ENCODE results near the gene NT5DC1. TPM values are rescaled to one million over a fixed set of nuclear protein-coding genes. Genes with fewer than 3 reads are reported as not detected.
"Not testable (repeated sequence)": the region's sequence is repeated elsewhere in the genome, so short reads cannot be mapped to it uniquely, and the experiment has no call there.

NT5DC1 gene
- total and polyA plus RNA-seq, 10 donors, result 7.4 to 47.5 (median 13.6) TPM

DNA sequence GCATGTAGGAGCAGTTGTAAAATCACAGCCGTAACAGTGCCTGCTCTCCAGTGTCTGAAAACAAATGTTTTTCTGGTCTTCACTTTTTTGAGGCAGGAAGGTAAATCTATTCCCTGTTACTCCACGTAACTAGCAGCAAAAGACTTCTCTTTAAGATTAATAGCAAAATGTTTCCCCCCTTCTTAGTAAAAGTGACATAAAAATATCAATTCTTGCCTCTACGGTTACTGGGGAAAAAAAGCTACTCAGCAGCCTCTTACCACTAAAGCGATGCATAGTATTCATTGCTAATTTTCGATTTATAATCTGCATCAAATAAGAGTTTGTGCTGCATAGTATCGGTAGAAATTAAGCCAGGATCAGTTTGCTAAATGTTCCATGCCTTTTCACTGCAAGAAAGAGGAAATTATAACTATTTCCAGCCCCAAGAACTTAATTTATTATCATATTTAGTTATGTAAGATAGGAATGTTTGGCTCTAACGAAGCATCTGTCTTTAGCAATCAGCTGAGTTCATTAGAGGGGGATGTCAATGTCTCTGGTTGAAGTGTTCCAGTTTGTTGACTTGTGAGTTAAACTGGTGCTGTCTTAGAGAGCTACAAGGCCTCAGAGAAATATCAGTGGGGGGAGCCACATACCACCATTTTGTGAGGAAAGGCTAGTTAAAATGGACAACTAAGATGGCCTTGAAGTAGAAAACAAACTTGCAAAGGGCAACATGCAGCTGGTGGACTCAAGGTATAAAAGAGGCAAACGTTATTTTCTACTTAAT, 179.7 kb downstream of the NT5DC1 start:
- H3K27ac ChIP-seq, result peak overlapping the region; percentile 88 to 100 (median 99)
- no peaks in the 10 kb centered on the region for H3K27me3 ChIP-seq (replicated peaks in 1 of 7)
- intact Hi-C loops (cut with DNase I; ENCODE audit: low total_unique reads), result loop anchor here (5.0 kb wide), 1 partner anchor 252 kb away; no protein-coding TSS in a partner anchor
- H3K9me3 ChIP-seq, result no peaks in the 10 kb centered on the region
- no peak for DNase-seq
- peak overlapping the region; percentile 50 to 91 (median 81) for H3K4me3 ChIP-seq
- TF ChIP-seq, protein P1, sequence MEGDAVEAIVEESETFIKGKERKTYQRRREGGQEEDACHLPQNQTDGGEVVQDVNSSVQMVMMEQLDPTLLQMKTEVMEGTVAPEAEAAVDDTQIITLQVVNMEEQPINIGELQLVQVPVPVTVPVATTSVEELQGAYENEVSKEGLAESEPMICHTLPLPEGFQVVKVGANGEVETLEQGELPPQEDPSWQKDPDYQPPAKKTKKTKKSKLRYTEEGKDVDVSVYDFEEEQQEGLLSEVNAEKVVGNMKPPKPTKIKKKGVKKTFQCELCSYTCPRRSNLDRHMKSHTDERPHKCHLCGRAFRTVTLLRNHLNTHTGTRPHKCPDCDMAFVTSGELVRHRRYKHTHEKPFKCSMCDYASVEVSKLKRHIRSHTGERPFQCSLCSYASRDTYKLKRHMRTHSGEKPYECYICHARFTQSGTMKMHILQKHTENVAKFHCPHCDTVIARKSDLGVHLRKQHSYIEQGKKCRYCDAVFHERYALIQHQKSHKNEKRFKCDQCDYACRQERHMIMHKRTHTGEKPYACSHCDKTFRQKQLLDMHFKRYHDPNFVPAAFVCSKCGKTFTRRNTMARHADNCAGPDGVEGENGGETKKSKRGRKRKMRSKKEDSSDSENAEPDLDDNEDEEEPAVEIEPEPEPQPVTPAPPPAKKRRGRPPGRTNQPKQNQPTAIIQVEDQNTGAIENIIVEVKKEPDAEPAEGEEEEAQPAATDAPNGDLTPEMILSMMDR (IDR thresholded peaks at IDR 0.05 in 8 of 11, conservative IDR thresholded peaks at IDR 0.05 in 3 of 11), result no peak
- TF ChIP-seq POLR2AphosphoS5 (IDR thresholded peaks at IDR 0.05) (no peak), POLR2A (IDR thresholded peaks at IDR 0.05) (no peak)
- 10 to 15% (median 14%) methylated on average over 8 of the region's 8 CpGs for WGBS, 5 donors
- peaks cover 34 to 78% (median 52%) of the 10 kb centered on the region in 6 donors for H3K4me1 ChIP-seq
- peaks cover 0 to 20% (median 6%) of the 10 kb centered on the region in 6 donors for H3K36me3 ChIP-seq

DNA sequence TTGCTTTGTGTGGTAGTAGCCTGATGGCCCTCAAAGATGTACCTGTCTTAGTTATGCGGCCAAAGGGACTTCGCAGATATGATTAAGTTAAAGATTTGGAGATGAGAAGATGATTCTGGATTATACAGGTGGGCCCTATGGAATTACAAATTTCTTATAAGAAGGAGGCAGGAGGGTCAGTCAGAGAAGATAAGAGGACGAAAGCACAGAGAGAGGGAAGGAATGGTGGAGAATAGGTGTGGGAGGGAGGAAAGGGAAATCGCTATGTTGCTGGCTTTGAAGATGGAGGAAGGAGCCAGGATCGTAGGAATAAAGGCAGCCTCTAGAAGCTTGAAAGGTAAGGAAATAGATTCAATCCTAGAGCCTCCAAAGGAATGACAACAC, 180.3 kb downstream of the NT5DC1 start:
- Histone ChIP-seq H3K27me3 (replicated peaks in 1 of 7) (no peaks in the 10 kb centered on the region), H3K36me3 (peaks cover 0 to 15% (median 5%) of the 10 kb centered on the region in 6 donors), H3K4me3 (peak overlapping the region in 4 of 8 donors; percentile 63 to 91 (median 85)), H3K4me1 (peaks cover 29 to 72% (median 47%) of the 10 kb centered on the region in 6 donors), H3K9me3 (no peaks in the 10 kb centered on the region), H3K27ac (peak overlapping the region; percentile 88 to 100 (median 99))
- intact Hi-C loops (cut with DNase I; ENCODE audit: low total_unique reads), result loop anchor here (5.0 kb wide), 1 partner anchor 251 kb away; no protein-coding TSS in a partner anchor
- TF ChIP-seq POLR2AphosphoS5 (IDR thresholded peaks at IDR 0.05), result no peak
- TF ChIP-seq, protein P1 (IDR thresholded peaks at IDR 0.05 in 8 of 11, conservative IDR thresholded peaks at IDR 0.05 in 3 of 11), result no peak
- TF ChIP-seq POLR2A (IDR thresholded peaks at IDR 0.05), result no peak
- no peak for DNase-seq
- WGBS, 5 donors, result 83 to 90% (median 88%) methylated on average over 5 of the region's 5 CpGs

DNA sequence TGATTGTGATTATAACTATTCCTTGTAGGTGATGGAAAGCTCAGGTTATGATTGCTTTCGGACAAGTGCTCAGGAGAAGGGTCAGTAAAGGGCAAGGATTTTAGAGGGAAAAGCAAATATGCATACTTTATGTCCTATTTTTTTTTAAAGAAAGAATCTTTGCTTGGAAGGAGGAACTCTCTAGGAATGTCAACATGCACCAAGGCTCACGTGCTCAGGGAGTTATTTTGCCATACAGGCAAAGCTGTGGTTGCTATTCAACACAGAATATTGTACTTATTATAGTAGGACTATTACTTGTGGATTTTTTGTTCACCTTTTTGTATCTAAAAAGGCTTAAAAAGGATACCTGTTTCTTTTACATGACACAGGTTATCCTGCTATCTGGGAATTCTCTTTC, 182.0 kb downstream of the NT5DC1 start:
- H3K36me3 ChIP-seq, result peaks cover 0 to 10% (median 5%) of the 10 kb centered on the region in 6 donors
- intact Hi-C loops (cut with DNase I; ENCODE audit: low total_unique reads), result loop anchor here (5.0 kb wide), 1 partner anchor 250 kb away; no protein-coding TSS in a partner anchor
- H3K4me1 ChIP-seq, result peaks cover 23 to 68% (median 31%) of the 10 kb centered on the region in 6 donors
- 74 to 86% (median 81%) methylated on average over 2 of the region's 2 CpGs for WGBS, 5 donors
- TF ChIP-seq, protein P1 (IDR thresholded peaks at IDR 0.05 in 8 of 11, conservative IDR thresholded peaks at IDR 0.05 in 3 of 11), result no peak
- no peak for TF ChIP-seq POLR2AphosphoS5 (IDR thresholded peaks at IDR 0.05)
- no peak for TF ChIP-seq POLR2A (IDR thresholded peaks at IDR 0.05)
- H3K27ac ChIP-seq, result no peak overlapping the region
- DNase-seq, result no peak
- no peaks in the 10 kb centered on the region for H3K9me3 ChIP-seq
- no peak overlapping the region for H3K4me3 ChIP-seq
- H3K27me3 ChIP-seq (replicated peaks in 1 of 7), result no peaks in the 10 kb centered on the region

DNA sequence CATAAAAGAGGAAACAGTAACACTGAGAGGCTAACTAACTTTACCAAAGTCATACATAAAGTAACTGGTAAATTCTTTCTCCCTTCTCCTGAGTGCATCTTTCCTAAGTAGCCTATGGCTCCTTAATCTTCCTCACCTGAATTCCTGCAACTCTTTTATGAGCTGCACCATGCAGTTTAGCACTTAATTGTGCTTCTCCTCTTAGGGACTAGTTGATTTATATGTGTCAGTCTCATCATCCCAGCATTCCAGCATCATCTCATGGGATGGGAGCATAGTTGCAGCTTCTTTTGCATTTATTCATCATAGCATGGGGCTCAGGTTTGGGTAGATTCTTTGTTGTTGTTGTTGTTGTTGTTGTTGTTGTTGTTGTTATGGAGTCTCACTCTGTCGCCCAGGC, 182.5 kb downstream of the NT5DC1 start:
- no peaks in the 10 kb centered on the region for H3K9me3 ChIP-seq
- H3K4me1 ChIP-seq, result peaks cover 21 to 68% (median 29%) of the 10 kb centered on the region in 6 donors
- H3K27me3 ChIP-seq (replicated peaks in 1 of 7), result no peaks in the 10 kb centered on the region
- intact Hi-C loops (cut with DNase I; ENCODE audit: low total_unique reads), result loop anchor here (5.0 kb wide), 1 partner anchor 249 kb away; no protein-coding TSS in a partner anchor
- H3K27ac ChIP-seq, result no peak overlapping the region
- 74 to 92% (median 89%) methylated on average over 1 of the region's 1 CpG for WGBS, 5 donors
- H3K36me3 ChIP-seq, result peaks cover 0 to 5% (median 2%) of the 10 kb centered on the region in 6 donors
- H3K4me3 ChIP-seq, result no peak overlapping the region
- TF ChIP-seq POLR2A (IDR thresholded peaks at IDR 0.05), result no peak
- no peak for TF ChIP-seq POLR2AphosphoS5 (IDR thresholded peaks at IDR 0.05)
- TF ChIP-seq, protein P1 (IDR thresholded peaks at IDR 0.05 in 8 of 11, conservative IDR thresholded peaks at IDR 0.05 in 3 of 11), result no peak
- DNase-seq, result no peak

DNA sequence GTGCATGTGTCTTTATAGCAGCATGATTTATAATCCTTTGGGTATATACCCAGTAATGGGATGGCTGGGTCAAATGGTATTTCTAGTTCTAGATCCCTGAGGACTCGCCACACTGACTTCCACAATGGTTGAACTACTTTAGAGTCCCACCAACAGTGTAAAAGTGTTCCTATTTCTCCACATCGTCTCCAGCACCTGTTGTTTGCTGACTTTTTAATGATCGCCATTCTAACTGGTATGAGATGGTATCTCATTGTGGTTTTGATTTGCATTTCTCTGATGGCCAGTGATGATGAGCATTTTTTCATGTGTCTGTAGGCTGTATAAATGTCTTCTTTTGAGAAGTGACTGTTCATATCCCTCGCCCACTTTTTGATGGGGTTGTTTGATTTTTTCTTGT, 184.3 kb downstream of the NT5DC1 start:
- 81 to 97% (median 94%) methylated on average over 4 of the region's 4 CpGs for WGBS, 5 donors
- intact Hi-C loops (cut with DNase I; ENCODE audit: low total_unique reads), result loop anchor here (5.0 kb wide), 1 partner anchor 247 kb away; no protein-coding TSS in a partner anchor
- H3K4me1 ChIP-seq, result peaks cover 17 to 60% (median 25%) of the 10 kb centered on the region in 6 donors
- not testable (repeated sequence) for H3K36me3 ChIP-seq; H3K9me3 ChIP-seq; H3K4me3 ChIP-seq; H3K27me3 ChIP-seq (replicated peaks in 1 of 7); DNase-seq; H3K27ac ChIP-seq

All from spleen (tissue), 11 donors.